HCT116 (cell line): Measurements from ENCODE around the gene SLAIN1. TPM values are rescaled to one million over a fixed set of nuclear protein-coding genes. Genes with fewer than 3 reads are reported as not detected.

Experiments used
- ATAC-seq: fragments of 200-7000 bp; cut with Tn5 transposase; 2 replicates; pipeline ENCODE4 v1.9.1; 2020; ENCODE audit warnings: mild to moderate bottlenecking, moderate library complexity
- BruUV-seq: library from RNA; stranded (reverse); fragments of 400-500 nt; replicated peaks from 2 replicates; lab custom pipeline; 2021; lab: Mats Ljungman, UMichigan
- CTCF ChIA-PET: fragments of 300-600 bp; sonication (Branson Sonifier 250); formaldehyde crosslinking; loops from one replicate; lab custom pipeline; 2021; ENCODE audit warnings: antibody characterized with exemption; lab: Charles Lee
- POLR2A ChIA-PET: fragments of 300-600, 350-600 bp; sonication (Branson Sonifier 250); formaldehyde crosslinking; loops from one replicate; lab custom pipeline; 2021; ENCODE audit warnings: antibody characterized with exemption; lab: Charles Lee
- RAD21 ChIA-PET, 2 experiments: fragments of 300-600 bp; sonication (Branson Sonifier 250); formaldehyde crosslinking; loops; one replicate each; lab custom pipeline; 2023; ENCODE audit warnings: low total read pairs in 2 of 2; ENCODE audit not compliant: uncharacterized antibody in 2 of 2, unreplicated experiment in 2 of 2, low non-redundant PET in 1 of 2; lab: Charles Lee
- DNase-seq: peaks from one replicate; pipeline ENCODE4 v3.0.0-alpha.2; 2010; ENCODE audit warnings: low read depth, low spot score
- H2AFZ ChIP-seq: fragments of 200-600 bp; shearing (Covaris generic), sonication (generic); 2 replicates; pipeline ENCODE4 v1.6.1; 2017; ENCODE audit warnings: low read depth, mixed run types, mixed read lengths, antibody characterized with exemption, low read length; ENCODE audit not compliant: poor library complexity, severe bottlenecking
- H3K27ac ChIP-seq: 2 replicates; pipeline ENCODE4 v1.5.1; 2012; ENCODE audit warnings: low read depth, low read length
- H3K27me3 ChIP-seq: fragments of 200-600 bp; sonication (generic); 2 replicates; pipeline ENCODE4 v1.6.1; 2016; ENCODE audit warnings: mixed run types, low read length, mixed read lengths; ENCODE audit not compliant: insufficient read depth
- H3K36me3 ChIP-seq, 2 experiments: fragments of 200-500 bp in 1 of 2; fragments of 200-600 bp in 1 of 2; sonication (Bioruptor generic) in 1 of 2; sonication (generic) in 1 of 2; 2 replicates each; pipeline versions ENCODE4 v1.5.1 to v1.6.1; 2014 to 2016; ENCODE audit warnings: low read length in 2 of 2, inconsistent platforms in 1 of 2, mixed read lengths in 1 of 2, mixed run types in 1 of 2; ENCODE audit not compliant: insufficient read depth in 2 of 2, control insufficient read depth in 1 of 2
- H3K4me1 ChIP-seq, 2 experiments: fragments of 200-600 bp in 1 of 2; sonication (generic) in 1 of 2; 2 replicates each; pipeline versions ENCODE4 v1.5.1 to v1.6.1; 2012 to 2017; ENCODE audit warnings: low read length in 2 of 2, inconsistent platforms in 1 of 2, mild to moderate bottlenecking in 1 of 2, mixed read lengths in 1 of 2, mixed run types in 1 of 2, moderate library complexity in 1 of 2; ENCODE audit not compliant: insufficient read depth in 2 of 2, control insufficient read depth in 1 of 2
- H3K4me2 ChIP-seq: fragments of 200-600 bp; sonication (generic); 2 replicates; pipeline ENCODE4 v1.6.1; 2017; ENCODE audit warnings: mixed run types, low read length, mixed read lengths
- H3K4me3 ChIP-seq, 2 experiments: fragments of 200-600 bp in 1 of 2; sonication (generic) in 1 of 2; replicated peaks in 1 of 2; 2 replicates each; pipeline ENCODE4 v1.5.1; 2011 to 2016; ENCODE audit warnings: low read length in 2 of 2, control low read depth in 1 of 2, low read depth in 1 of 2, mild to moderate bottlenecking in 1 of 2, mixed read lengths in 1 of 2, mixed run types in 1 of 2
- H3K79me2 ChIP-seq: fragments of 200-600 bp; sonication (generic); 2 replicates; pipeline ENCODE4 v1.6.1; 2017; ENCODE audit warnings: mild to moderate bottlenecking, mixed run types, low read length, moderate library complexity, mixed read lengths; ENCODE audit not compliant: insufficient read depth
- H3K9ac ChIP-seq: fragments of 200-600 bp; sonication (generic); 2 replicates; pipeline ENCODE4 v1.6.1; 2016; ENCODE audit warnings: low read length, mixed read lengths
- H3K9me2 ChIP-seq: fragments of 200-600 bp; sonication (generic), shearing (Covaris generic); 2 replicates; pipeline ENCODE4 v1.6.1; 2017; ENCODE audit warnings: mixed run types, mild to moderate bottlenecking, moderate library complexity; ENCODE audit not compliant: insufficient read depth
- H3K9me3 ChIP-seq, 2 experiments: fragments of 200-500 bp in 1 of 2; fragments of 200-600 bp in 1 of 2; sonication (Bioruptor generic) in 1 of 2; sonication (generic) in 1 of 2; 2 replicates each; pipeline ENCODE4 v1.6.1; 2014 to 2017; ENCODE audit warnings: low read length in 2 of 2, mixed read lengths in 2 of 2, inconsistent platforms in 1 of 2, low read depth in 1 of 2, mild to moderate bottlenecking in 1 of 2, mixed run types in 1 of 2, moderate library complexity in 1 of 2; ENCODE audit not compliant: control insufficient read depth in 1 of 2, insufficient read depth in 1 of 2
- H4K20me1 ChIP-seq: fragments of 200-600 bp; sonication (generic), shearing (Covaris generic); 2 replicates; pipeline ENCODE4 v1.6.1; 2017; ENCODE audit warnings: mixed run types, mild to moderate bottlenecking, moderate library complexity; ENCODE audit not compliant: insufficient read depth
- CBX3 ChIP-seq: IDR thresholded peaks from 2 replicates; pipeline ENCODE4 v1.6.1; 2012; ENCODE audit warnings: low read depth
- CTCF ChIP-seq, 3 experiments: fragments of 200-600 bp in 1 of 3; sonication (generic) in 1 of 3; IDR thresholded peaks in 2 of 3; conservative IDR thresholded peaks in 1 of 3; 2 replicates each; pipeline ENCODE4 v1.5.1; 2012 to 2017; ENCODE audit warnings: low read depth in 2 of 3, low read length in 2 of 3, antibody characterized with exemption in 1 of 3, borderline replicate concordance in 1 of 3, control low read depth in 1 of 3, mild to moderate bottlenecking in 1 of 3, mixed read lengths in 1 of 3, mixed run types in 1 of 3, moderate library complexity in 1 of 3; ENCODE audit not compliant: insufficient read depth in 1 of 3
- EGR1 ChIP-seq: IDR thresholded peaks from 2 replicates; pipeline ENCODE4 v1.6.1; 2012; ENCODE audit warnings: low read depth
- EZH2 ChIP-seq: fragments of 200-600 bp; sonication (generic); IDR thresholded peaks from 2 replicates; pipeline ENCODE4 v1.6.1; 2017; ENCODE audit warnings: antibody characterized with exemption, mixed run types
- EZH2phosphoT487 ChIP-seq: fragments of 200-600 bp; IDR thresholded peaks from 2 replicates; pipeline ENCODE4 v1.6.1; 2018; ENCODE audit warnings: antibody characterized with exemption, borderline replicate concordance
- POLR2A ChIP-seq: IDR thresholded peaks from 2 replicates; pipeline ENCODE4 v1.7.0; 2011; ENCODE audit warnings: borderline replicate concordance; ENCODE audit not compliant: insufficient read depth, insufficient read length; ENCODE audit errors: extremely low read depth
- POLR2AphosphoS5 ChIP-seq: IDR thresholded peaks from 2 replicates; pipeline ENCODE4 v1.6.1; 2011; ENCODE audit warnings: mild to moderate bottlenecking, low read depth, low read length, moderate library complexity
- RAD21 ChIP-seq: IDR thresholded peaks from 2 replicates; pipeline ENCODE4 v1.6.1; 2012; ENCODE audit warnings: low read depth, mild to moderate bottlenecking
- SRF ChIP-seq: IDR thresholded peaks from 2 replicates; pipeline ENCODE4 v1.6.1; 2012; ENCODE audit warnings: low read depth
- TCF7L2 ChIP-seq: IDR thresholded peaks from 2 replicates; pipeline ENCODE4 v1.7.0; 2011; ENCODE audit warnings: borderline replicate concordance, inconsistent platforms; ENCODE audit not compliant: insufficient read depth, insufficient read length; ENCODE audit errors: extremely low read depth
- ZFX ChIP-seq: fragments of 450-650 bp; IDR thresholded peaks from 2 replicates; pipeline ENCODE4 v1.6.1; 2017
- ZNF274 ChIP-seq: fragments of 200-500 bp; sonication (Bioruptor generic); IDR thresholded peaks from 2 replicates; pipeline ENCODE4 v1.6.1; 2014; ENCODE audit warnings: mild to moderate bottlenecking, low read depth, low read length, inconsistent platforms
- intact Hi-C: fragments of 100-400 bp; cut with micrococcal nuclease; formaldehyde crosslinking; loops from 2 replicates; pipeline ENCODE4 v1.10.0; 2022
- total RNA-seq: library from RNA; stranded (reverse); gene quantifications from one replicate; pipeline ENCODE4 v1.2.1, GENCODE V29; 2021; ENCODE audit not compliant: unreplicated experiment

Gene SLAIN1
- total RNA-seq, 1 experiment from 2014 or later, result 0.34 TPM

- ATAC-seq (peak; percentile 57; the same call in 1 of the 2 replicates), DNase-seq (peak; percentile 4)
- no peaks in the 10 kb centered on the region for H3K27me3 ChIP-seq
- H3K4me1 ChIP-seq, result no peaks in the 10 kb centered on the region
- intact Hi-C loops, result no loop called here
- no peaks in the 10 kb centered on the region for H4K20me1 ChIP-seq
- TF ChIP-seq CTCF (IDR thresholded peaks at IDR 0.05 in 2 of 3, conservative IDR thresholded peaks at IDR 0.05 in 1 of 3; ENCODE audit: borderline replicate concordance in 1 of 3, insufficient read depth in 1 of 3, low read depth in 2 of 3, low read length in 2 of 3), result peak in 2 of 3 experiments; percentile 25 to 38; a peak in 2 of 6 replicates
- no peak for TF ChIP-seq SRF
- 0 out of 2 replicates have a peak, but pooled peaks have one; percentile 11 for TF ChIP-seq RAD21
- no peaks in the 10 kb centered on the region; a peak in 1 of 4 replicates for H3K9me3 ChIP-seq
- H2AFZ ChIP-seq, result no peak overlapping the region
- CTCF ChIA-PET, result interaction anchor here (0.6 to 1.0 kb wide), 2 partner anchors 311 to 553 kb away, joined by 3 to 8 read pairs; no protein-coding TSS in a partner anchor
- no peak overlapping the region for H3K27ac ChIP-seq
- no peaks in the 10 kb centered on the region for H3K9me2 ChIP-seq
- no peak overlapping the region for H3K4me3 ChIP-seq
- BruUV-seq, result no TSS peak
- RAD21 ChIA-PET, result interaction anchor here in 1 of 2 experiments (0.7 kb wide), 1 partner anchor 510 kb away, joined by 3 read pairs; no protein-coding TSS in a partner anchor
- H3K79me2 ChIP-seq, result no peaks in the 10 kb centered on the region
- no peak overlapping the region for H3K4me2 ChIP-seq
- H3K36me3 ChIP-seq, result no peaks in the 10 kb centered on the region; a peak in 1 of 4 replicates
- H3K9ac ChIP-seq, result no peak overlapping the region
- POLR2A ChIA-PET, result interaction anchor here (0.6 kb wide), 1 partner anchor 111 kb away, joined by 3 read pairs; no protein-coding TSS in a partner anchor
Observed at GRCh38 chr13:77810430-77810829, 112.9 kb downstream of the SLAIN1 start.

GRCh38 chr13:77810878-77811277, 113.4 kb downstream of the SLAIN1 start:
- no peak for ATAC-seq
- POLR2A ChIA-PET, result interaction anchor here (0.6 kb wide), 1 partner anchor 111 kb away, joined by 3 read pairs; no protein-coding TSS in a partner anchor
- CTCF ChIA-PET, result interaction anchor here (0.6 to 1.0 kb wide), 2 partner anchors 310 to 552 kb away, joined by 3 to 8 read pairs; no protein-coding TSS in a partner anchor
- H3K79me2 ChIP-seq, result no peaks in the 10 kb centered on the region
- intact Hi-C loops, result no loop called here
- no peak for TF ChIP-seq EGR1
- no peak for TF ChIP-seq CBX3
- TF ChIP-seq EZH2phosphoT487, result no peak
- TF ChIP-seq ZFX, result no peak
- no peak for TF ChIP-seq TCF7L2
- TF ChIP-seq EZH2, result no peak
- no peak for TF ChIP-seq SRF
- TF ChIP-seq CTCF (IDR thresholded peaks at IDR 0.05 in 2 of 3, conservative IDR thresholded peaks at IDR 0.05 in 1 of 3; ENCODE audit: borderline replicate concordance in 1 of 3, insufficient read depth in 1 of 3, low read depth in 2 of 3, low read length in 2 of 3), result no peak
- TF ChIP-seq POLR2A, result no peak
- no peak for TF ChIP-seq ZNF274
- TF ChIP-seq POLR2AphosphoS5, result no peak
- TF ChIP-seq, all 23 proteins: peak for 0
- Histone ChIP-seq H3K4me1 (no peaks in the 10 kb centered on the region), H3K4me2 (no peak overlapping the region), H3K4me3 (no peak overlapping the region), H3K9me3 (no peaks in the 10 kb centered on the region; a peak in 1 of 4 replicates), H3K36me3 (no peaks in the 10 kb centered on the region; a peak in 1 of 4 replicates), H3K9ac (no peak overlapping the region), H3K9me2 (no peaks in the 10 kb centered on the region), H4K20me1 (no peaks in the 10 kb centered on the region), H2AFZ (no peak overlapping the region), H3K27ac (no peak overlapping the region), H3K27me3 (0 out of 2 replicates have a peak, but pooled peaks cover 2% of the 10 kb centered on the region)
- DNase-seq, result no peak
- RAD21 ChIA-PET, result interaction anchor here in 1 of 2 experiments (0.7 kb wide), 1 partner anchor 510 kb away, joined by 3 read pairs; no protein-coding TSS in a partner anchor
- no TSS peak for BruUV-seq
